SW480 (cell line): ENCODE measurements around the gene SLC25A30.

Experiments used
- DNase-seq: peaks from one replicate; pipeline ENCODE4 v3.0.0-alpha.2; 2016; ENCODE audit warnings: low spot score

The SLC25A30 gene

GRCh38 chr13:45417790-45418534, at the start of gene SLC25A30:
Gene SLC25A30 (minus strand): TSS chr13:45418373. CDS start chr13:45411425, 6,948 bp downstream.
- DNase-seq: peak; percentile 85

- DNase-seq: no peak
Observed at GRCh38 chr13:45466359-45466758, 48.2 kb upstream of the SLC25A30 start.

GRCh38 chr13:45464687-45465453, 46.7 kb upstream of the SLC25A30 start, which contains the start of gene COG3:
Gene COG3 (plus strand): TSS chr13:45464939. CDS start chr13:45465037, 98 bp downstream.
- DNase-seq: peak; percentile 99

GRCh38 chr13:45464141-45464686, 46.0 kb upstream of the SLC25A30 start:
- DNase-seq: no peak

- DNase-seq: peak; percentile 46
Observed at GRCh38 chr13:45456196-45456972, 38.2 kb upstream of the SLC25A30 start.

- no peak for DNase-seq
Observed at GRCh38 chr13:45454204-45454603, 36.0 kb upstream of the SLC25A30 start.

GRCh38 chr13:45451282-45451681, 33.1 kb upstream of the SLC25A30 start:
- DNase-seq: no peak

GRCh38 chr13:45448965-45449559, 30.9 kb upstream of the SLC25A30 start:
- DNase-seq: no peak

- DNase-seq: no peak
Observed at GRCh38 chr13:45447050-45447661, 29.0 kb upstream of the SLC25A30 start.

GRCh38 chr13:45446181-45446580, 28.0 kb upstream of the SLC25A30 start:
- no peak for DNase-seq

GRCh38 chr13:45445053-45445452, 26.9 kb upstream of the SLC25A30 start:
- DNase-seq: no peak

- DNase-seq: peak; percentile 70
Observed at GRCh38 chr13:45441633-45442032, 23.5 kb upstream of the SLC25A30 start.

- no peak for DNase-seq
Observed at GRCh38 chr13:45439781-45440462, 21.7 kb upstream of the SLC25A30 start.

- no peak for DNase-seq
Observed at GRCh38 chr13:45439008-45439407, 20.8 kb upstream of the SLC25A30 start.

- no peak for DNase-seq
Observed at GRCh38 chr13:45437947-45438346, 19.8 kb upstream of the SLC25A30 start.

- DNase-seq: no peak
Observed at GRCh38 chr13:45436953-45437352, 18.8 kb upstream of the SLC25A30 start.

- no peak for DNase-seq
Observed at GRCh38 chr13:45436332-45436731, 18.2 kb upstream of the SLC25A30 start.

- no peak for DNase-seq
Observed at GRCh38 chr13:45434556-45435371, 16.6 kb upstream of the SLC25A30 start.

- DNase-seq: no peak
Observed at GRCh38 chr13:45433381-45433790, 15.2 kb upstream of the SLC25A30 start.
